ENCODE data around the gene ZNF14.

- no peak for TF ChIP-seq CREB1 (IDR thresholded peaks at IDR 0.05)
- TF ChIP-seq CREB1 (CRISPR knock-in tag; IDR thresholded peaks at IDR 0.05) = no peak
- TF ChIP-seq ZNF747 (CRISPR knock-in tag; IDR thresholded peaks at IDR 0.05; ENCODE audit: borderline replicate concordance) = no peak
- TF ChIP-seq CTCF (CRISPR knock-in tag; IDR thresholded peaks at IDR 0.05) = no peak
- no peak for TF ChIP-seq POLR2AphosphoS5 (IDR thresholded peaks at IDR 0.05; ENCODE audit: low read depth, low read length)
- no peak for TF ChIP-seq HNF4G (IDR thresholded peaks at IDR 0.05; ENCODE audit: borderline replicate concordance, low read depth, low read length)
- TF ChIP-seq HNF4G (CRISPR knock-in tag; IDR thresholded peaks at IDR 0.05; ENCODE audit: borderline replicate concordance, low read depth) = no peak
- TF ChIP-seq ZBTB40 (IDR thresholded peaks at IDR 0.05) = no peak
- no peak for TF ChIP-seq ZBTB40 (CRISPR knock-in tag; IDR thresholded peaks at IDR 0.05)
- TF ChIP-seq HES4 (CRISPR knock-in tag; IDR thresholded peaks at IDR 0.05; ENCODE audit: borderline replicate concordance) = no peak
- TF ChIP-seq TCF7L2 (IDR thresholded peaks at IDR 0.05; ENCODE audit: low read depth, low read length) = no peak
- no peak for TF ChIP-seq ZNF558 (CRISPR knock-in tag; IDR thresholded peaks at IDR 0.05; ENCODE audit: borderline replicate concordance)
- no peak for TF ChIP-seq MZF1 (CRISPR knock-in tag; IDR thresholded peaks at IDR 0.05; ENCODE audit: borderline replicate concordance)
These were observed 8.3 kb upstream of the ZNF14 start for GRCh38 chr19:19741184-19741583.
